K562 (cell line): ENCODE results near the gene RTP3. TPM values are rescaled to one million over a fixed set of nuclear protein-coding genes. Genes with fewer than 3 reads are reported as not detected.

Experiments
- CBFB ChIP-seq: sonication (generic); formaldehyde crosslinking; IDR thresholded peaks from 2 replicates; pipeline ENCODE4 v1.4.0; 2020; ENCODE audit warnings: mild to moderate bottlenecking, missing genetic modification reagents
- DEAF1 ChIP-seq: fragments of 450-650 bp; formaldehyde crosslinking; IDR thresholded peaks from 2 replicates; pipeline ENCODE4 v1.4.0; 2020; ENCODE audit warnings: mild to moderate bottlenecking, moderate library complexity
- FOXM1 ChIP-seq, 2 experiments: fragments of 450-650 bp in 1 of 2; sonication (generic) in 1 of 2; formaldehyde crosslinking in 1 of 2; IDR thresholded peaks; 2 replicates each; pipeline versions ENCODE4 v1.6.1 to v1.9.0; 2017 to 2022; ENCODE audit warnings: low read depth in 2 of 2, mild to moderate bottlenecking in 2 of 2, missing genetic modification reagents in 1 of 2, moderate library complexity in 1 of 2
- GABPB1 ChIP-seq: sonication (generic); formaldehyde crosslinking; IDR thresholded peaks from 2 replicates; pipeline ENCODE4 v1.8.0; 2022; ENCODE audit warnings: mild to moderate bottlenecking, missing genetic modification reagents
- HLTF ChIP-seq: fragments of 450-650 bp; IDR thresholded peaks from 2 replicates; pipeline ENCODE4 v1.6.1; 2016
- HMGN3 ChIP-seq: IDR thresholded peaks from 2 replicates; pipeline ENCODE4 v1.6.1; 2011; ENCODE audit warnings: borderline replicate concordance, low read depth, mild to moderate bottlenecking, mixed read lengths, low read length; ENCODE audit not compliant: insufficient read length; ENCODE audit errors: extremely low read depth
- HNRNPUL1 ChIP-seq: fragments of 200-400 bp; formaldehyde crosslinking; IDR thresholded peaks from 2 replicates; pipeline ENCODE4 v1.6.1; 2017; ENCODE audit warnings: low read length
- PTBP1 ChIP-seq: fragments of 200-400 bp; formaldehyde crosslinking; IDR thresholded peaks from 2 replicates; pipeline ENCODE4 v1.6.1; 2017; ENCODE audit warnings: low read depth, low read length
- SLC30A9 ChIP-seq: fragments of 250-450 bp; sonication (Bioruptor Pico); IDR thresholded peaks from 2 replicates; pipeline ENCODE4 v1.8.0; 2022; ENCODE audit warnings: mild to moderate bottlenecking, moderate library complexity
- SOX6 ChIP-seq: fragments of 450-650 bp; IDR thresholded peaks from 2 replicates; pipeline ENCODE4 v1.6.1; 2014; ENCODE audit warnings: mild to moderate bottlenecking
- TCF3 ChIP-seq: sonication (generic); formaldehyde crosslinking; IDR thresholded peaks from 2 replicates; pipeline ENCODE4 v1.4.0; 2020; ENCODE audit warnings: mild to moderate bottlenecking, missing genetic modification reagents
- TEAD2 ChIP-seq: fragments of 450-650 bp; IDR thresholded peaks from 2 replicates; pipeline ENCODE4 v1.6.1; 2016; ENCODE audit warnings: missing genetic modification characterization, control low read depth, missing compliant biosample characterization
- U2AF2 ChIP-seq: fragments of 200-400 bp; formaldehyde crosslinking; optimal IDR thresholded peaks from 2 replicates; pipeline ENCODE3; 2017; ENCODE audit warnings: low read depth, mild to moderate bottlenecking, low read length
- ZHX1 ChIP-seq: fragments of 150-350 bp; conservative IDR thresholded peaks from 2 replicates; pipeline ENCODE4 v1.6.1; 2014; ENCODE audit warnings: low read length
- ZNF583 ChIP-seq: fragments of 250-450 bp; sonication (Bioruptor Pico); IDR thresholded peaks from 2 replicates; pipeline ENCODE4 v1.4.0; 2020
- ZSCAN32 ChIP-seq: fragments of 450-650 bp; formaldehyde crosslinking; IDR thresholded peaks from 2 replicates; pipeline ENCODE4 v1.4.0; 2020; ENCODE audit warnings: mild to moderate bottlenecking, moderate library complexity
- polyA plus RNA-seq, 8 experiments: library from polyadenylated mRNA; depleted of rRNA in 4 of 8; stranded (reverse) in 5 of 8; unstranded in 3 of 8; fragments of >200 nt; fragmentation: Nextera tagmentation in 2 of 8; fragmentation: Illumina TruSeq in 1 of 8; extraction: Ambion mirVana in 2 of 8; extraction: Trizol in 1 of 8; gene quantifications; 2 replicates each; pipeline versions ENCODE4 v1.2.1 to v1.2.3, GENCODE V29; 2011 to 2014; ENCODE audit warnings: inconsistent platforms in 1 of 8, missing spikeins in 1 of 8
- total RNA-seq, 7 experiments: library from RNA; depleted of rRNA in 6 of 7; stranded (reverse); fragments of >200 nt in 6 of 7; fragmentation: Illumina TruSeq in 2 of 7; extraction: Trizol in 2 of 7; gene quantifications; 2 replicates each; pipeline versions ENCODE4 v1.2.1 to v1.2.3, GENCODE V29; 2011 to 2021; ENCODE audit warnings: low replicate concordance in 1 of 7
- TF ChIP-seq, protein P1 (sequence below): fragments of 450-650 bp; IDR thresholded peaks from 2 replicates; pipeline ENCODE4 v1.7.0; 2016; ENCODE audit warnings: borderline replicate concordance
- TF ChIP-seq, protein P2 (sequence below), 3 experiments: fragments of 200-800 bp in 1 of 3; fragments of 250-450 bp in 1 of 3; fragments of 450-650 bp in 1 of 3; sonication (Bioruptor Pico) in 1 of 3; sonication (Bioruptor generic) in 1 of 3; formaldehyde crosslinking in 1 of 3; IDR thresholded peaks; 2 replicates each; pipeline versions ENCODE4 v1.6.1 to v1.8.0; 2016 to 2022; ENCODE audit warnings: mild to moderate bottlenecking in 2 of 3, missing genetic modification characterization in 2 of 3, missing compliant biosample characterization in 1 of 3, moderate library complexity in 1 of 3

RTP3 gene
- total and polyA plus RNA-seq, 9 of the 15 experiments (the other 6 are each of a cell fraction or from before 2014, with no cell fraction given): not detected

DNA sequence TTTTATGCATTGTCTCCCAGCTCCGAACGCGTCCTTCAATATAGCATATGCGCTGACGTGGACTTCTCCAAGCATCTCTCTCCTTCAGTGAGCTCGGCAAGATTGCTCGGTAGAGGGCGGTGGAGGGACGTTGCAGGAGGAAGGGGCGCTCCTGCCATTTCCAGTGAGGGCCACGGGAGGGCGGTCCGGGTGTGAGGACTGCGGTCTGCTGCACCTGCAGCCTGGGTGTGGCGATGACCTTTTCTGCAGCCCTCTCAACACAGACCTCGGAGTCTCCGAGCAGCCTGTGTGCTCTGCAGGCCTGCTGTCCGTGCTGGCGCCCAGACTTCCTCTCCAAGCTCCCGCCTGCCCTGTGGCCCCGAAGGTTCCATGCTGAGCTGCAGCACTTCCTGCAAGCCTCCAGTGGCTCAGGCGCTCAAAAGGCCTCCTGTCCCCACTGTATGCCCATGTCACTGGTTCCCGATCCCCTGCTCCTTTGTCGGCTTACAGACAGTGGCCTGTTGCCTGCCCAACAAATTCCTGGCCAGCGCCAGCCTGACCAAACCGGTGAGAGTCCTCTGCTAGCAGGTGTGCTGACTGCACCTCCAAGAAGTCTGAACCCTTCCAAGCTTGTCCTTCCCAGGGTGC lies 8.9 kb upstream of the RTP3 start (continued):
- peak; percentile 63; the same call in 1 of the 2 replicates for TF ChIP-seq SOX6
- TF ChIP-seq SLC30A9 (CRISPR knock-in tag): no peak
- TF ChIP-seq TEAD2: no peak
- peak; percentile 69; the same call in 1 of the 2 replicates for TF ChIP-seq HLTF
- TF ChIP-seq GABPB1 (CRISPR knock-in tag): peak; percentile 78
- no peak for TF ChIP-seq ZSCAN32 (CRISPR knock-in tag)
- TF ChIP-seq, protein P1, sequence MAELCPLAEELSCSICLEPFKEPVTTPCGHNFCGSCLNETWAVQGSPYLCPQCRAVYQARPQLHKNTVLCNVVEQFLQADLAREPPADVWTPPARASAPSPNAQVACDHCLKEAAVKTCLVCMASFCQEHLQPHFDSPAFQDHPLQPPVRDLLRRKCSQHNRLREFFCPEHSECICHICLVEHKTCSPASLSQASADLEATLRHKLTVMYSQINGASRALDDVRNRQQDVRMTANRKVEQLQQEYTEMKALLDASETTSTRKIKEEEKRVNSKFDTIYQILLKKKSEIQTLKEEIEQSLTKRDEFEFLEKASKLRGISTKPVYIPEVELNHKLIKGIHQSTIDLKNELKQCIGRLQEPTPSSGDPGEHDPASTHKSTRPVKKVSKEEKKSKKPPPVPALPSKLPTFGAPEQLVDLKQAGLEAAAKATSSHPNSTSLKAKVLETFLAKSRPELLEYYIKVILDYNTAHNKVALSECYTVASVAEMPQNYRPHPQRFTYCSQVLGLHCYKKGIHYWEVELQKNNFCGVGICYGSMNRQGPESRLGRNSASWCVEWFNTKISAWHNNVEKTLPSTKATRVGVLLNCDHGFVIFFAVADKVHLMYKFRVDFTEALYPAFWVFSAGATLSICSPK: no peak
- TF ChIP-seq ZNF583 (CRISPR knock-in tag): no peak; the same call in 1 of the 2 replicates
- TF ChIP-seq U2AF2: no peak
- TF ChIP-seq DEAF1: peak; percentile 100
- TF ChIP-seq PTBP1: no peak
- TF ChIP-seq ZHX1: peak; percentile 68; the same call in 1 of the 2 replicates
- TF ChIP-seq CBFB (CRISPR knock-in tag): peak; percentile 98
- TF ChIP-seq, protein P2, sequence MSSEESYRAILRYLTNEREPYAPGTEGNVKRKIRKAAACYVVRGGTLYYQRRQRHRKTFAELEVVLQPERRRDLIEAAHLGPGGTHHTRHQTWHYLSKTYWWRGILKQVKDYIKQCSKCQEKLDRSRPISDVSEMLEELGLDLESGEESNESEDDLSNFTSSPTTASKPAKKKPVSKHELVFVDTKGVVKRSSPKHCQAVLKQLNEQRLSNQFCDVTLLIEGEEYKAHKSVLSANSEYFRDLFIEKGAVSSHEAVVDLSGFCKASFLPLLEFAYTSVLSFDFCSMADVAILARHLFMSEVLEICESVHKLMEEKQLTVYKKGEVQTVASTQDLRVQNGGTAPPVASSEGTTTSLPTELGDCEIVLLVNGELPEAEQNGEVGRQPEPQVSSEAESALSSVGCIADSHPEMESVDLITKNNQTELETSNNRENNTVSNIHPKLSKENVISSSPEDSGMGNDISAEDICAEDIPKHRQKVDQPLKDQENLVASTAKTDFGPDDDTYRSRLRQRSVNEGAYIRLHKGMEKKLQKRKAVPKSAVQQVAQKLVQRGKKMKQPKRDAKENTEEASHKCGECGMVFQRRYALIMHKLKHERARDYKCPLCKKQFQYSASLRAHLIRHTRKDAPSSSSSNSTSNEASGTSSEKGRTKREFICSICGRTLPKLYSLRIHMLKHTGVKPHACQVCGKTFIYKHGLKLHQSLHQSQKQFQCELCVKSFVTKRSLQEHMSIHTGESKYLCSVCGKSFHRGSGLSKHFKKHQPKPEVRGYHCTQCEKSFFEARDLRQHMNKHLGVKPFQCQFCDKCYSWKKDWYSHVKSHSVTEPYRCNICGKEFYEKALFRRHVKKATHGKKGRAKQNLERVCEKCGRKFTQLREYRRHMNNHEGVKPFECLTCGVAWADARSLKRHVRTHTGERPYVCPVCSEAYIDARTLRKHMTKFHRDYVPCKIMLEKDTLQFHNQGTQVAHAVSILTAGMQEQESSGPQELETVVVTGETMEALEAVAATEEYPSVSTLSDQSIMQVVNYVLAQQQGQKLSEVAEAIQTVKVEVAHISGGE (CRISPR knock-in tag; IDR thresholded peaks at IDR 0.05): peak in 2 of 3 experiments; percentile 20 to 50; a peak in 1 of 6 replicates
- no peak for TF ChIP-seq FOXM1 (IDR thresholded peaks at IDR 0.05; ENCODE audit: low read depth)
- 0 out of 2 replicates have a peak, but pooled peaks have one; percentile 81 for TF ChIP-seq FOXM1 (CRISPR knock-in tag; IDR thresholded peaks at IDR 0.05; ENCODE audit: low read depth)
- TF ChIP-seq HMGN3: peak; percentile 34
- peak; percentile 76 for TF ChIP-seq TCF3 (CRISPR knock-in tag)
- TF ChIP-seq HNRNPUL1: no peak
